Dermis lymphatic vessel endothelial cell (primary cell): ENCODE data around the gene NOS3. TPM values are rescaled to one million over a fixed set of nuclear protein-coding genes. Genes with fewer than 3 reads are reported as not detected.

Source experiments
- total RNA-seq: library from RNA; depleted of rRNA; stranded (reverse); fragments of >200 nt; gene quantifications from 2 replicates; pipeline ENCODE4 v1.2.1, GENCODE V29; 2014

NOS3 gene
- total RNA-seq = 29.3 and 29.9 TPM in 2 replicates

DNA sequence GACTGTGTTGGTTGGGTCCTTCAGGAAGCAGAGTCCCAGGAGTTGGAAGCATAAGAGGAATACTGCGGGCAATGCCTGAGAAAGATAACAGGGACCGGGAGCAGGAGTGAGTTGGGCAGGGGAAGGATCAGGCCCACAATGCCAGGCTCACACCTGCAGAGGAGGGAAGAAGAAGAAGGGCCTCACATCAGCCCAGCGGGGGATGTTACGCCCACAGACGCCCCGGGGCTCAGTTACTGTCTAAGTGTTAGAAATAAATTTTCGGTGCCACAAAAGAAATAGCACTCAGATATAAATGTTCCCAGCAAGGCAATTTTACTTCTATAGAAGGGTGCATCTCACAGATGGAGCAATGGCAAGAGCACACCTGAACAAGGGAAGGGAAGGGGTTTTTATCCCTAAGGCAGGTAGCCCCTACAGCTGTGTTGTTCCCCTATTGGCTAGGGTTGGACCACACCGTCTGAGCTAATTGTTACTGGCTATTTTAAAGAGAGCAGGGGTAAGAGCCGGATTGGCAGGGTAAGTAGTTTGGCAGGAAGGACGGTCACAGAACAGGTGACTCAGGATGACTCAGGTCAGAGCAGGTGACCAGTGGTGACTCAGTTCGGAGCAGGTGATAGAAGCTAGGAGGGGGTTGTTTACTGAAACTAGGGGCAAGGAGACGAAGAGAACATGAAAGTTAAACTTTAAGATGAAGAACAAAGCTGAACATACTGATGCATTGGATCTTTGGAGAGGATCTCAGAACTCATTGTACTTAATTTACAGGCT lies at the start of gene NOS3:
NOS3 (plus strand) TSS at position 602 of the 771 bp plus-strand sequence. CDS start 2,787 bp downstream, outside the sequence.

DNA sequence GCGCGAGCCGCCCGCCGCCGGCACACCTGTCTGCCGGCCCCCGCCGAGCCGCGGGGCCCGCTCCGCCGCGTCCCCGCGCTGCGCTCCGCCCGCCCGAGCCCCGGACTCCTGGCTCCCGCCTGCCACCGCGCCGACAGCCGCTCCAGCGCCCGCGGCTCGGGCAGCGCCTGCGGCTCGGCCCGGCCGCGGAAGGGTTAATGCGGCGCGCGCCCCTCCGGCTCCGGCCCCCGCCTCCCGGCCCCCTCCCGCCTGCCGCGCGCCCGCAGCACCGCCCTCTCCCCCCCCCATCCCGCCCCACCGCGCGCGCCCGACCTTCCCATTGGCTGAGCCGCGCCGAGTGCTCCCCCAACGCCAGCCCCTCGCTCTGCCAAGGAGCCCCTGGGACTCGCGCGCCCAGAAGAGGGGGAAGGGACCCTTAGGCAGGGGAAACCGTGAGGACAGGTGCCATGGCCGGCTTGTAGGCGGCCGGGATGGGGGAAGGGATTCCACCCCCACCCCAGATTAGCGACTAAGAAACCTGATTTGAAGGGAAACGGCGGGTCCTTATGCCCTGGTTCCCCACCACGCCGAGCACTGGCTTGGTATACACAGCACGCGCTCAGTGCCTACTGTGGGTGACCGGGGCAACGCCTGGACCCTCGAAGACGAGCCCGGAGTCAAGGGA lies 12.6 kb upstream of the NOS3 start, which contains the start of gene KCNH2:
KCNH2 (minus strand) TSS at position 196 of the 664 bp plus-strand sequence. CDS start 408 bp downstream, outside the sequence.

DNA sequence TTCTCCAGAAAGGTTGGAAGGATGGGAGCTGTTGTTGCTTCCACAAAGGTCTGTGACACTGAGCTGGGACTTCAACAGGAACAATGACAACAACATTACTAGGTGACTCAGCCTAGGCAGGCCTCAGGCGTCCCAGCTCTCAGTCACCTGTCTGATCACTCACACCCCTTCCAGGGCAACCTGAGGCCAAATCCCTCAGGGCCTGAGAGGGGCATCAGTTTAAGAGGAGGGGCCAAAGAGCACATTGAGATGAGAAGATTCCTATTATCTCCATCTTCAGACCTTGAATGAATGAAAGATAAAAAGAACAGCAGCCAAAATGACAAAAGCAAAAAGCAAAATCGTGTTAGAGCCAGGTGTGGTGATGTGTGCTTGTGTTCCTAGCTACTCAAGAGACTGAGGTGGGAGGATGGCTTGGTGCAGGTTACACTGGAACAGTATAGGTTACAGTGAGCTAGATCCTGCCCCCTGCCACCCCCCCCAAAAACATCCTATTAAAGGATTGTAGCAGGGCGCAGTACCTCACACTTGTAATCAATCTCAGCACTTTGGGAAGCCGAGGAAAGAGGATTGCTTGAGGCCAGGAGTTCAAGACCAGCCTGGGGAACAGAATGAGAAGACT lies 33.7 kb downstream of the NOS3 start, which contains the start of gene ATG9B:
ATG9B (minus strand) TSS at position 60 of the 622 bp plus-strand sequence. CDS start 71 bp downstream, outside the sequence.

DNA sequence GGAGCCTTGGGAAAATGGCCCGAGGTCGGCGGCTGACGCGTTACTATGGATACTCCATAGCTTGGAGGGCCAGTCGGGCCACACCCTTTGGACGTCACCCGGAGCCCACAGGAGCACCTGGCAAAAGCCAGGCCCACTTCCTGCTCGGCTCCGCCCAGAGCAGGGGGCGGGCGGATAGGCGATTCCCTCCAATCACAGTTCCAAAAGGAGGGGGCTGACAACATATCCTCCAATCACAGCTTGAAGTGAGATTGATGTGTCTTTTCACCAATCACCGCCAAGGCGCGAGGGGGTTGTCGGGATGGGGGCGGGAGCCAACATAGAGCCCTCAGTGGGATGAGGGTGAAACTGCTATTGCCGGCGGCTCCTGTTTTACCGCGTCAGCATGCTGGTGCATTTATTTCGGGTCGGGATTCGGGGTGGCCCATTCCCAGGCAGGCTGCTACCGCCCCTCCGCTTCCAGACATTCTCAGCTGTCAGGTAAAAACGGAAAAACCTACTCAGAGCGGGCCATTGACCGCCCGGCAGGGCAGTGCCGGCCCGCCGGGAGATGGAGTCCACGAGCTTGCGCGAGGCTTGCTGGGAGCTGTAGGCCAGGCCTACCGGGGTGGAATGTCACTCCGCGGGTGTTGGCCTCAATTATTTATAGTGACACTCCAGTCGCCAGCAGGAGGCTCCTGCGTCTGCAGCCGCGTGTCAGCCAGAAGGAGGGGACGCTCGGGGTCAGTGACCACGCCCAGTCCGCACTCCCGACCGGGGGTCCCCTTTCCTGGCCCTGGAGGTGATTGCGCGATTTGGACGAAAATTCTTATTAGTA lies 37.5 kb downstream of the NOS3 start, which contains the start of gene ABCB8:
ABCB8 (plus strand) TSS at position 320 of the 817 bp plus-strand sequence; CDS start at position 386, 66 bp downstream.

DNA sequence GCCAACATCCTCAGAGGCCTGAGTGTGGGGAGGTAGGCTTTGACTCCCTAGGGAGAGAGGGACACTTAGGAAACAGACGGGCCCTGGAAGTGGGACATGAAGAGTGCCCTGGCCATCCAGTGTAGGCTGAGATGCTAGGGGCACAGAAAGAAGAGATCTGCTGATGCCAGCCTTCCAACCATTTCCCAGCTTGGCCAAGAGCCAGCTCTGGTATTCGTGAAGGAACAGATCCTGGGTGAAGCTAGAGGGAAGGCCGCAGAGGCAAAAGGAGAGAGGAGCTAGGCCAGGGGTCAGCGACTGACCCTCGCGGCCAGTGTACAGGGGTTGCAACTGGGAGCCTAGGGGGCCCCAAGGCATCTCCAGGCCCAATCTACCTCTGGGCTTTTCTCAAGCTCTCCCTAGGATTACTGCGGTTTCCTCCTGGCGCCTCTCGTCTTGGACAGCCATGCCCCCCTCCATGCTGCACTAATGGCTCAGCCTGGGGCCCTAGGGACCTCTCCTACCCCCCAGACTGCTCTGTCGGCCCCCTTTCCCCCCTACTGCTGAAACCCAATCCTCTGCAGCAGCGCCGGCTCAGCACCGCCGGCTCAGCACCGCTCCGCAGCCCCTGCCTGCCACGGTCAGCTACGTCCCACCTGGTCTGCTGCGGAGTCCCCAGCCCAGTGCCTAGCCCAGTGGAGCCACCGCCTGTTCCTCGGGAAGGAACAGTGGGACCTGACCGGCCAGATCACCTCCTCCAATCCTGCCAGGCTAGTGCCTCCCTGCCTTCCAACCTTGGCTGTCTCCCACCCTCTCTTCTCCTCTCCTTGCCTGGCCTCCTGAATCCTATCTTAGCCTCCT lies 57.4 kb downstream of the NOS3 start, which contains the start of gene ASIC3:
ASIC3 (plus strand) TSS at position 556 of the 840 bp plus-strand sequence. CDS start 355 bp downstream, outside the sequence.

DNA sequence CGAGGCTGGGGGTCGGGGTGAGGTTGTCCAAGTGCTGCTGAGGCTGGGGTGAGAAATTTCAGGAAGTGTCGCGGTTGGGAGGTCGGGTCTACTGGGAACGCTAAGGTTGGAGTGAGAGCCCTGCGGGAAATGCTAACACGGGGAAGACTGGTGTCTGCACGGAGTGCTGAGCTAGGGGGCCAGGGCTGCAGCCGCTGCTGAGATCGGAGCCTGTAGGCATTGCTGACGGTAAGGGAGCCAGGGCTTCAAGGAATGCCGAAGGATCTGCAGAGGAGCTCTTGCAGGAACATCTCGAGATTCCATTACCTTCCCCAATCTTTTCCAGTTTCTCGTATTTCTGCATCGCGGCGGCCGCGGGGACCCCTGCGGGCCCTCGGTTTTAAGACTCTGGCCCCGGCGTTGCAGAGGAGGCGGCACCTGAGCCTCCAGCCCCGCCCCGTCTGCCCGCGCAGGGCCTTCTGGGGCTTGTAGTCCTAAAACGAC lies 66.7 kb downstream of the NOS3 start, which contains the start of gene CDK5:
CDK5 (minus strand) TSS at position 392 of the 483 bp plus-strand sequence; CDS start at position 343, 49 bp downstream.

DNA sequence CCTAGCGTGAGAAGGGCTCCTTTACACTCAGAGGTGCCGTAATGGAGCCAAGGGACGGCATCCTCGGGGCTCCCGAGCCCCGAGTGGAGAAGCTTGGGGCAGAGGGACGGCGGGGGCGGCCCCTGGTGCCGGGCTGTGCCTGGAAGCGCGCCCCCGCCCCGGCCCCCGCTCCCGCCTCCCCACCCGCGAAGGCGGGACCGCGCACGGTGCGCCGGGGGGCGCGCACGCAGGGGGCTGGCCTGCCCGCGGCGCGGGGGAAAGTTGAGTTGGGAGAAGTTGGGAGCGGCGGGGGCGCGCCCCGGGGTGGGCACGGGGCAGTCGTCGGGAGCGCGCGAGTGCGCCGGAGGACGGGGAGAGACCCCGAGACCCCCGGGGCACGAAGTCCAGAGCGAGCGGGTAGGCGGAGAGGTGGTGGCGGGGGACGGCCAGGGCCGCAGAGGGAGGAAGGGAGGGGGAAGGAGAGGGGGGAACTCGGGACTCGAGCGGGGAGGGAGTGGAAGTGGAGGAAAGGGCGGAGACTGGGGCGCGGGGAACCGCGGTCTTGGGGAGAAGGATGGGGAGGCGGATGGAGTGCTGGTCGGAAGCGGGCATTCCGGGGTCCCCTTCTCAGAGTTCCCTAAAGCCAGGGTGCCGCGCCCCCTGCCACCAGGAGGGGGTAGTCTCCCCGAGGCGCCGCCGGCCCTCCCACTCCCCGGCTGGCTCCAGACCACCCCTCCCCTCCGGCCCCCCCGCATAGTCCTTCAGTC lies 68.7 kb downstream of the NOS3 start, which contains the start of gene SLC4A2:
SLC4A2 (plus strand) TSS at position 223 of the 746 bp plus-strand sequence. CDS start 2,399 bp downstream, outside the sequence.

Other genes with a start within 250 kb of the NOS3 start
- gene TMEM176B, start 190.7 kb upstream of the NOS3 start, total RNA-seq = not detected in 2 replicates
- gene TMEM176A, start 190.2 kb upstream of the NOS3 start, total RNA-seq = not detected in 2 replicates
- gene AOC1, start 138.5 kb upstream of the NOS3 start, total RNA-seq = not detected in 2 replicates
- not detected in 2 replicates for gene KCNH2, start 12.7 kb upstream of the NOS3 start, total RNA-seq
- under 0.01 TPM in 2 replicates for gene ATG9B, start 33.5 kb downstream of the NOS3 start, total RNA-seq
- 10.1 and 10.3 TPM in 2 replicates for gene ABCB8, start 37.4 kb downstream of the NOS3 start, total RNA-seq
- 0.09 and 0.11 TPM in 2 replicates for gene ASIC3, start 57.5 kb downstream of the NOS3 start, total RNA-seq
- 16.8 and 16.9 TPM in 2 replicates for gene CDK5, start 66.9 kb downstream of the NOS3 start, total RNA-seq
- gene SLC4A2, start 68.6 kb downstream of the NOS3 start, total RNA-seq = 42.8 and 64.4 TPM in 2 replicates
- 35.8 and 39.0 TPM in 2 replicates for gene FASTK, start 89.8 kb downstream of the NOS3 start, total RNA-seq
- 11.4 and 17.0 TPM in 2 replicates for gene TMUB1, start 92.5 kb downstream of the NOS3 start, total RNA-seq
- 44.4 and 62.0 TPM in 2 replicates for gene AGAP3, start 95.5 kb downstream of the NOS3 start, total RNA-seq
- not detected in 2 replicates for gene GBX1, start 176.7 kb downstream of the NOS3 start, total RNA-seq
- not detected in 2 replicates for gene ASB10, start 196.2 kb downstream of the NOS3 start, total RNA-seq
- not detected in 2 replicates for gene H2BK1, start 219.5 kb downstream of the NOS3 start, total RNA-seq
- gene ABCF2, start 236.2 kb downstream of the NOS3 start, total RNA-seq = 32.6 and 45.6 TPM in 2 replicates
- gene CHPF2, start 241.5 kb downstream of the NOS3 start, total RNA-seq = 26.5 and 34.7 TPM in 2 replicates